Adrenal gland (tissue), 5 donors: ENCODE data around the gene FKBP3.

Source experiments
- CTCF ChIP-seq, 6 experiments: fragments of 450-650 bp in 4 of 6; fragments of 200-600 bp in 2 of 6; sonication (generic) in 1 of 6; IDR thresholded peaks; 1 replicate in 5 of 6; 2 replicates in 1 of 6; pipeline versions ENCODE4 v1.5.1 to v1.8.0; 2016 to 2021; ENCODE audit warnings: antibody characterized with exemption in 6 of 6, mild to moderate bottlenecking in 2 of 6, moderate library complexity in 1 of 6
- POLR2A ChIP-seq, 2 donors: fragments of 450-650 bp; IDR thresholded peaks; one replicate each; pipeline ENCODE4 v1.6.1; 2017; ENCODE audit warnings: antibody characterized with exemption in 2 of 2, mild to moderate bottlenecking in 2 of 2, moderate library complexity in 1 of 2
- donor health status: DM: no; HTN: no; CAD: no.

- TF ChIP-seq POLR2A (IDR thresholded peaks at IDR 0.05) (no peak), CTCF (IDR thresholded peaks at IDR 0.05) (no peak)
Measured at GRCh38 chr14:45096218-45096617, 38.1 kb downstream of the FKBP3 start.
